Activated CD4-positive, alpha-beta T cell treated with anti-CD3 and anti-CD28 coated beads, Interleukin-10, Interleukin-2, amounts not matched to agents 100 ng/mL and 50 ng/mL, durations not matched to agents 16 hours and 8 hours (primary cell): ENCODE results near the gene RIN2.

Source experiments
- DNase-seq: peaks from one replicate; pipeline ENCODE4 v3.0.0-alpha.2; 2020

The RIN2 gene, protein sequence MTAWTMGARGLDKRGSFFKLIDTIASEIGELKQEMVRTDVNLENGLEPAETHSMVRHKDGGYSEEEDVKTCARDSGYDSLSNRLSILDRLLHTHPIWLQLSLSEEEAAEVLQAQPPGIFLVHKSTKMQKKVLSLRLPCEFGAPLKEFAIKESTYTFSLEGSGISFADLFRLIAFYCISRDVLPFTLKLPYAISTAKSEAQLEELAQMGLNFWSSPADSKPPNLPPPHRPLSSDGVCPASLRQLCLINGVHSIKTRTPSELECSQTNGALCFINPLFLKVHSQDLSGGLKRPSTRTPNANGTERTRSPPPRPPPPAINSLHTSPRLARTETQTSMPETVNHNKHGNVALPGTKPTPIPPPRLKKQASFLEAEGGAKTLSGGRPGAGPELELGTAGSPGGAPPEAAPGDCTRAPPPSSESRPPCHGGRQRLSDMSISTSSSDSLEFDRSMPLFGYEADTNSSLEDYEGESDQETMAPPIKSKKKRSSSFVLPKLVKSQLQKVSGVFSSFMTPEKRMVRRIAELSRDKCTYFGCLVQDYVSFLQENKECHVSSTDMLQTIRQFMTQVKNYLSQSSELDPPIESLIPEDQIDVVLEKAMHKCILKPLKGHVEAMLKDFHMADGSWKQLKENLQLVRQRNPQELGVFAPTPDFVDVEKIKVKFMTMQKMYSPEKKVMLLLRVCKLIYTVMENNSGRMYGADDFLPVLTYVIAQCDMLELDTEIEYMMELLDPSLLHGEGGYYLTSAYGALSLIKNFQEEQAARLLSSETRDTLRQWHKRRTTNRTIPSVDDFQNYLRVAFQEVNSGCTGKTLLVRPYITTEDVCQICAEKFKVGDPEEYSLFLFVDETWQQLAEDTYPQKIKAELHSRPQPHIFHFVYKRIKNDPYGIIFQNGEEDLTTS

DNA sequence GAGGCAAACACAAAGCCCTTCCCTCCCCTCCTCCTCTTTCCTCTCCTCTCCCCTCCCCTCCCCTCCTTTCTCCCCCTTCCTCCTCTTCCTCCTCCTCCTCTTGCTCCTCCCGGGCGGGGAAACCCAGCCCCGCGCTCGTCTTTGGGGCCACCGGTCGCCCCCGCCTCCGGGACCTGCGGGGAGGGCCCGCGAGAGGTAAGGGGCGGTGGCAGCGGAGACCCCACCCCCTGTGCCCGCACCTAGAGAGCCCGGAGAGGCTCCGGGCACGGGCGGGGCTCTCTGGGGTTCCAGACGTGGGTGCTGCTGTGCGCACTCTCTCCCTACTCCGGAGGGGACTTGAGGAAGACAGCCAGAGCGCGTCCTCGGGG, at the start of gene RIN2:
Gene RIN2 (plus strand): TSS at position 126 of the 368 bp plus-strand sequence. CDS start 131,344 bp downstream, outside the sequence.
- no peak for DNase-seq

DNA sequence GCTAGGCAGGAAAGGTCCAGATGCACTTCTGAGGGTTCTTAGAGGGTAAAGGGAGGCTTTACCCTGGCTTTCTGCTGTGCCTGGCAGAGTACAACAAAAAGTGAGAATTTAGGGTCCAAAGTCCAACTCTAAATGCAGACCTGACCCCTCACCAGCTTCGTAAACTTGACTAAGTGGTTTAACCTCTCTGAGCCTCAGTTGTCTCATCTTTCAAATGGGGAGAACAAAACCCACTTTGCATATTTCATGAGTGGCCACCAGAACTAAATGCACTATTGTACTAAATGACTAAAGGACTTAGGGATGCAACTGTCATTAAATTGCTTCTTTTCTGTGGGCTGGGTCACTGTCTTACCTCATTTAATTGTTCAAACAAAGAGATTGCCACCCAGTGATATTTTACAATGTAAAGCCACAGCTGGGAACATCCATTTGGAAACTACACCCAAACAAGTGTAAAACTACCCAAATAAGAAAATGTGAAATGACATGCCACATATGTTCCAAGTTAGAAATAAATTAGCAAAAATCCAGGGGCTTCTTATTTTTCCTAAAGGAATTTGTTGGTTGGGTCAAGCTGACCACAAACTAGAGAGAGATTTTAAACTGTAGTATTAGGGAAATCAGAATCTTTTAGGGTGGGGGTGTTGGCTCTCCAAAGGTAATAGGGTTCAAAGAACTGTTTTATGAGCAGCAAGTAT, 48.3 kb upstream of the RIN2 start:
- no peak for DNase-seq

- DNase-seq: no peak
These were observed 47.5 kb upstream of the RIN2 start for GRCh38 chr20:19710336-19711120.

GRCh38 chr20:19711126-19711525, 46.9 kb upstream of the RIN2 start:
- DNase-seq: no peak

DNA sequence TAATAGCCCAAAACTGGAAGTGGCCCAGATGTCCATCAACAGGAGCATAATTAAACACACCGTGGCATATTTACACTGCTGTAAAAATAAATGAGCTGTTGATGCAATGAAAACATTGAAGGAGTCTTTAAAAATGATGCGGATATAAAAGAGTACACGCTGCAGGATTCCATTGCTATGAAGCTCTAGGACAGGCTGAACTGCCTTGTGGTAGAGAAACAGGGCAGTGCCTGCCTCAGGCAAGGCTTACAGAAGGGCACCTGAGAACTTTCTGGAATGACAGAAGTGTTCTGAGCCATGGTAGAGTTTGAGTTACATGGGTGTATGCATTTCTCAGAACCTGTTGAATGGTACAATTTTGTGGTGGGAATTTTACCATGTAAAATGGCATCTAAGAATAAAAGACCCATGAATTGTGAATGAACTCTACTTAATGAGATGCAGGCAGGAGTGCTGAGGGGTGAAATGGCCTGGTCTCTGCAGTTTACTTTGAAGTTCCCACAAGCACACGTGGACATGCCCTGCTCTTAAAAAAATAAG, 45.3 kb upstream of the RIN2 start:
- no peak for DNase-seq

- no peak for DNase-seq
These were observed 44.1 kb upstream of the RIN2 start for GRCh38 chr20:19713822-19714578.

- DNase-seq: no peak
These were observed 43.5 kb upstream of the RIN2 start for GRCh38 chr20:19714579-19714840.

DNA sequence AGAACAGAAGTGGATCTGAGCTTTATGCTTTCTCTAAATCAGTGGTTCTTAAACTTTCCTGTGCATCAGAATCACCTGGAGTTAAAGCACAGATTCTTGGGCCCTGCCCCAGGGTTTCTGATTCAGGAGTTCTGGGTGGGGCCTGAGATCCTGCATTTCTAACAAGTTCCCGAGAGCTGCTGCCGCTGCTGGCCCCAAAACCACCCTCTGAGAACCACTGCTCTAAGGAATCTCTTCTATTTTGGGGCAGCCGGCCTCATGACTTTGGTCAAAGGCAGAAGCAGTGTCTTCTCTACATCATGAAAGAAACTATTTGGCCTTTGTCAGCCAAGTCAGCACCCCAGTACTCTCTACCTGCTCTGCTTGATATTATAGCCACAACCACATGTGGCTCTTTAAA, 42.1 kb upstream of the RIN2 start:
- DNase-seq: no peak

DNA sequence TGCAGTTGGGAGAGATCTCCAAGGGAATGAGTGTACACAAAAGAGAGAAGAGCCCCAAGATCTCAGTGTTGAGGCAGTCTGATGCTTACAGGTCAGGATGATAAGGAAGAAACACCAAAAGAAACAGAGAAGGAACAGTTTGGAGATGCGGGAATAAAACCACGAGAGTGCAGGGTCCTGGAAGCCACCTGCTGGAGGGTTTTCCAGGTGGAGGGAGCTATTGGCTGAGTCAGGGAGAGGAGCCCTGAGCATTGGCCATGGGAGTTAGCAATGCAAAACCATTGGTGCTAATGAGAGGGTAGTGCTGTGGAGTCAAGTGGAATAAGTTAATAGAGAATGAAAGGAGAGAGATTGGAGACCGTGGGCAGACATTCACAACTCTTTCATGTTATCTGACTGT, 39.2 kb upstream of the RIN2 start:
- DNase-seq: no peak

- no peak for DNase-seq
These were observed 37.1 kb upstream of the RIN2 start for GRCh38 chr20:19720991-19721390.

DNA sequence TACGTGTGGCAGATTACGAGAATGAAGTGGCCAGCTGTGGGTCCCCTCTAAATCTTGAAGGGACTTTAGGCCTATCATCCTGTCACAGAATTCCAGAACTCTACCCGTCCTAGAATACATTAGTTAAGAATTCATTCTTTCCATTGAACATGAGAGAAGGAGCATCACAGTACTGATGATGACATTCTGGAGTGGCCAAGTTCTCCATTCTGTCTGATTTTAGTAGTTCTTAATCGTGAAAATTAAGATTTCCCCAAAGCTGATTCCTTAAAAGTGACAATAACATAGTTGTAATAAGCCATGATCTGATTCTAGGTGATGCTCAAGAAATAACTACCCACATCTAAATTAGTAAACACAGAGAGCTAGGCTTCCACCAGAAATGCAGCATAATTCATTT, 35.0 kb upstream of the RIN2 start:
- no peak for DNase-seq

DNA sequence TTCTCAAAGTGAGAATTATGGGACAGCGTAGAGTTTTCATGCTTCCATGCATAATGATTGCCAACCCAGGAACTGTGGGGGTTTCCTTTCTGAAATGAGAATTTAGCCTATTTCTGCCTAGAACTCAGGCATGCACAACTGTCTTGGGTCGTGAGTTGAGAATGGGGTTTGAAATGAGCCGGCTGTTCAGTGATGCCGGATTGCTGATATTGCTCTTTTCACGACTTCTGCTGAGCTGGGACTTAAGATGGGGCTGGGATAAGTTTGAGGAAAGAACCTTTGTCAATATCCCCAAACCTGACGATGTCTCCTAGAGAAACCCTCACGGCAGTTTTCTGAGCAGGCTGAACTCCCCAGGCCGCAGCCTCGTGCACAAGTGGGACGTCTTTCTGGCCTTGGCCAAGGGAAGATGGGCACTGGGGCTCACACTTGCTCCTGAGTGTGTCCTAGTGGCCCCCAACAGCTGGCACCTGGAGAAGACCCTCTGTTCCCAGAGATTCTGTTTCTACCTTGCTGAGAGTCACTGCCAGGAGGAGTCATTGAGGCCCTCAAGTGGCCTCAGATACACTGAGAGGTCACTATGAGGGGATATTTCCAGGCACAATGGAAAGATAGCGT, 34.1 kb upstream of the RIN2 start:
- no peak for DNase-seq

DNA sequence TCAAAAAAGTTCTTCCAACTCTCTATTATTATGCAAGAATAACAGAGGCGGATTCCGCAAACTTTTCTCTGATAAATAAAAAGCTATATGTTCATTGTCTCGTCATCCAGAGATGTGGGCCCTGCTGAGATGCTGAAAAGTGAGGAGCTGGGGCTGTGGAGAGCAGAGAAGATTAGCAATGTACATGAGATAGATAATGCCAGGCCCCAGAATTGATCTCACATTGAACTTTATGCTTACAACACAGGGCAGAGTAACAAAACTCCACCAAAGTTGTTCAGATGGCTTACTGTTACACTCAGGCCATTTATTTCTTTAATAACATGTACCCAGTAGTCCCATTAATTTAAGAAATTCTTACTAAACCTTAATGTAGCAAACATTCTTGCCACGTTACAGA, 32.7 kb upstream of the RIN2 start:
- DNase-seq: no peak

GRCh38 chr20:19725814-19726525, 32.1 kb upstream of the RIN2 start:
- DNase-seq: no peak

GRCh38 chr20:19727251-19727847, 30.7 kb upstream of the RIN2 start:
- DNase-seq: no peak

DNA sequence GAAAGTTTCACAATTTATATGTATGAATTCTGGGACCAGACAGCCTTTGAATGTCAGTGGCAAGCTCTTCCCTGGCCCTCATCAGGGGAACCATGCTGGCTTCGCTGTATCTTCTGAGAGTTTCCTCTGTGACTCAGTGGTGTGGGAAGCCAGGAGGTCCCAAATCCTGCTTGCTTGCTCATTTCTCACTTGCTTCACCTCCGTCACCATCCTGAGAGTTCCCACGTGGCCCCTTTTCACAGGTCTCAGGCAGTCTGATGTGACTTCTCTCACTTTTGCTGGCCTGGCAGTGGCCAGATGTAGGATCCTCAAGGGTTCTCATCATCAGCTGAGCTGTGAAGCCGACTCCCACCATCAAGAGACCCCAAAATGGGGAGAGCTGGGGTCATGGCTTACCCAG, 28.4 kb upstream of the RIN2 start:
- DNase-seq: peak; percentile 23

GRCh38 chr20:19730706-19731105, 27.4 kb upstream of the RIN2 start:
- DNase-seq: no peak

DNA sequence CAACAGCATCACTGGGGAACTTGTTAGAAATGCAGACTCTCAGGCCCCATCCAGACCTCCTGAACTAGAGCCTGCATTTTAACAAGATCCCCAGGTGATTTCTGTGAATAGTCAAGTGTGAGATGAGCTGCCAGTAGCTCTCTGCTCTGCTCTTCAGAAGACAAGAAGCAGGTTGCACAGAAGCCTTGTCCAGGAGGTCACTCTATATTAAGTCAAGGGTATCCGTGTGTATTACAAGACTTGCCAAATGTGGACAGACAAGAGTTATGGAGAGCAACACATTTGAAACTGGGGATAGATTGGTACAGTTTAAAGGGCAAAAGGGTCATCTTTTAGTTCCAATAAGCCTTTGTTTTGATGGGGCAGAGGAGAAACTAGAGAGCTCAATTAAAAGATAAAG, 23.2 kb upstream of the RIN2 start:
- DNase-seq: no peak

GRCh38 chr20:19735446-19735845, 22.6 kb upstream of the RIN2 start:
- DNase-seq: peak; percentile 63

DNA sequence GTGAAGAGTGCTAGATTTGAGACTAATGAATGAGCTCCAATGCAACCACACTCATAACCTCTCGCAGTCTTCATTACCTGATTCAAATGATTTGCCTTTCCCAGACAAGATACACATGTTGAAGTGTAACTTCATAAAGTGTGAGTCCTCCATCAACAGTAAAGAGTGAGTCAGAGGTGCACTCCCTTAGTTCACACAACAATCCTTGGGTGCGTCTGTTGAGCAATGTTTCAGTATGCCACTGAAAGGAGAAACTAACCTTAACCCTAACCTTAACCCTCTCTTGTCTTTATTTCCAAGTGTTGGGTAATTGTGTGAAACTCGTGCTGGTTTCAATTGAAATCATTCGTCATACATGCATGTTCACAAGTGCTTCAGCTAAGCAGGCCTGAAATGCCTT, 21.0 kb upstream of the RIN2 start:
- DNase-seq: peak; percentile 90
